Endodermal cell (in vitro differentiated cells): ENCODE data around the gene EFNA2. TPM values are rescaled to one million over a fixed set of nuclear protein-coding genes. Genes with fewer than 3 reads are reported as not detected.

Experiments
- DNase-seq: peaks from one replicate; pipeline ENCODE4 v3.0.0-alpha.2; 2017
- H3K27ac ChIP-seq: 2 replicates; pipeline ENCODE4 v1.5.1; 2013; ENCODE audit warnings: mild to moderate bottlenecking, low read depth, low read length, moderate library complexity
- H3K27me3 ChIP-seq: 2 replicates; pipeline ENCODE4 v1.6.1; 2013; ENCODE audit warnings: mild to moderate bottlenecking, low read length, moderate library complexity; ENCODE audit not compliant: insufficient read depth, control insufficient read depth, poor library complexity, severe bottlenecking
- H3K36me3 ChIP-seq: 2 replicates; pipeline ENCODE4 v1.7.0; 2013; ENCODE audit warnings: mild to moderate bottlenecking, low read length, moderate library complexity; ENCODE audit not compliant: control insufficient read depth, insufficient read depth
- H3K4me1 ChIP-seq: one replicate; pipeline ENCODE4 v1.7.0; 2013; ENCODE audit warnings: low read length; ENCODE audit not compliant: control insufficient read depth, insufficient read depth
- H3K4me3 ChIP-seq: 2 replicates; pipeline ENCODE4 v1.5.1; 2013; ENCODE audit warnings: mild to moderate bottlenecking, low read length, moderate library complexity
- H3K9ac ChIP-seq: 2 replicates; pipeline ENCODE4 v1.6.1; 2013; ENCODE audit warnings: mild to moderate bottlenecking, low read length, moderate library complexity; ENCODE audit not compliant: poor library complexity, severe bottlenecking; ENCODE audit errors: extremely low read depth
- H3K9me3 ChIP-seq: 2 replicates; pipeline ENCODE4 v1.6.1; 2013; ENCODE audit warnings: mild to moderate bottlenecking, low read length, moderate library complexity; ENCODE audit not compliant: control insufficient read depth
- H3K27ac Mint-ChIP-seq: 2 replicates; pipeline ENCODE4 v1.8.0; 2020; ENCODE audit warnings: mixed read lengths
- H3K27me3 Mint-ChIP-seq: 2 replicates; pipeline ENCODE4 v1.8.0; 2021; ENCODE audit warnings: mild to moderate bottlenecking, mixed read lengths; ENCODE audit not compliant: insufficient read depth
- H3K36me3 Mint-ChIP-seq: 2 replicates; pipeline ENCODE4 v1.8.0; 2020; ENCODE audit warnings: low read depth, mixed read lengths
- H3K4me1 Mint-ChIP-seq: 2 replicates; pipeline ENCODE4 v1.8.0; 2020; ENCODE audit warnings: mixed read lengths
- H3K4me3 Mint-ChIP-seq: 2 replicates; pipeline ENCODE4 v1.8.0; 2020; ENCODE audit warnings: mild to moderate bottlenecking, moderate library complexity, mixed read lengths
- H3K9me3 Mint-ChIP-seq: 2 replicates; pipeline ENCODE4 v1.8.0; 2020; ENCODE audit warnings: mild to moderate bottlenecking, mixed read lengths
- WGBS, 2 experiments: methylation state at CpG; one replicate each; pipeline versions ENCODE4 v1.1.5 to v1.1.7; 2013; ENCODE audit warnings: missing lambda C conversion rate in 2 of 2, mixed read lengths in 1 of 2; ENCODE audit not compliant: insufficient coverage in 1 of 2, insufficient read length in 1 of 2; 5-methylcytosine and 5-hydroxymethylcytosine counted together
- total RNA-seq, 2 donors: library from RNA; stranded (reverse); fragmentation: NEBNext Ultra II Directional in 1 of 2; extraction: Animal tissue kit (Norgen Biotek cat#: 25700) in 1 of 2; gene quantifications; 2 replicates in 1 of 2; 3 replicates in 1 of 2; pipeline ENCODE4 v1.2.1, GENCODE V29; 2021
- TF ChIP-seq, protein P1 (sequence below): fragments of 200-600 bp; sonication (generic); conservative IDR thresholded peaks from 2 replicates; pipeline ENCODE4 v1.5.0; 2021; ENCODE audit warnings: antibody characterized with exemption, mild to moderate bottlenecking

EFNA2 gene
- total RNA-seq, 2 donors from 2014 or later: 28.6 to 30.7 TPM

GRCh38 chr19:1251330-1252220 is 34.1 kb upstream of the EFNA2 start:
- no peaks in the 10 kb centered on the region for H3K4me1 Mint-ChIP-seq

DNA sequence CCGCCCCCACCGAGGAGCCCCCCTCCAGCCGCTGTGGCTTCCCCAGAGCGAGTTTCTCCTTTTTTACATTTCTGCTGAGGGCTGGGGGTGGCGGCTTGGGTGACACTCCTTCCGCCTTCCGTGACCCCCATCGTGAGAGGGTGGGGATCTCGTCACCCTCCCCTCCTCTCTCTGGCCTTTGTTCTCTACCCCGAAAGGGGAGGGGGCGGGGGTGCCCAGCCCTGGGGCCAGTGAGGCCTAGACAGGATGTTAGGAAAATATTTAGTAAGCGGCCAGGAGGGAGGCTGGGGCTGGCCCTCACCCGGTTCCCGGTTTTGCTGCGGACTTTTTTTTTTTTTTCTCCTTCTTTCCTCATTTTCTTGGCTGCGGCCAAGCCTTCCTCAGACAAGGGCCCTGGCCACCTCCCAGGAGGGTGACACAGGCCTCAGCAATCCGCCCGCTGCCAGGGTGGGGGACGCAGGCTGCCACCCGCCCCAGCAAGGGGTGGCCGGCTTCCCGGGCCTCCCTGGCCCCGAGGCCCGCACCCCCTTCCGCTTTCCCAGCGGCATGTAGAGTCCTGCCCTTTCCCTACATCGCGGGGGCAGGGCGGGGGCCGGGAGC is 33.4 kb upstream of the EFNA2 start:
- Mint-ChIP-seq H3K4me1 (peaks cover under 1% of the 10 kb centered on the region), H3K27ac (no peak overlapping the region), H3K4me3 (peak overlapping the region; percentile 87), H3K36me3 (peaks cover 40% of the 10 kb centered on the region), H3K9me3 (no peaks in the 10 kb centered on the region), H3K27me3 (no peaks in the 10 kb centered on the region)
- peaks cover 49% of the 10 kb centered on the region for H3K36me3 ChIP-seq
- DNase-seq: no peak
- peak overlapping the region; percentile 95 for H3K9ac ChIP-seq
- TF ChIP-seq, protein P1, sequence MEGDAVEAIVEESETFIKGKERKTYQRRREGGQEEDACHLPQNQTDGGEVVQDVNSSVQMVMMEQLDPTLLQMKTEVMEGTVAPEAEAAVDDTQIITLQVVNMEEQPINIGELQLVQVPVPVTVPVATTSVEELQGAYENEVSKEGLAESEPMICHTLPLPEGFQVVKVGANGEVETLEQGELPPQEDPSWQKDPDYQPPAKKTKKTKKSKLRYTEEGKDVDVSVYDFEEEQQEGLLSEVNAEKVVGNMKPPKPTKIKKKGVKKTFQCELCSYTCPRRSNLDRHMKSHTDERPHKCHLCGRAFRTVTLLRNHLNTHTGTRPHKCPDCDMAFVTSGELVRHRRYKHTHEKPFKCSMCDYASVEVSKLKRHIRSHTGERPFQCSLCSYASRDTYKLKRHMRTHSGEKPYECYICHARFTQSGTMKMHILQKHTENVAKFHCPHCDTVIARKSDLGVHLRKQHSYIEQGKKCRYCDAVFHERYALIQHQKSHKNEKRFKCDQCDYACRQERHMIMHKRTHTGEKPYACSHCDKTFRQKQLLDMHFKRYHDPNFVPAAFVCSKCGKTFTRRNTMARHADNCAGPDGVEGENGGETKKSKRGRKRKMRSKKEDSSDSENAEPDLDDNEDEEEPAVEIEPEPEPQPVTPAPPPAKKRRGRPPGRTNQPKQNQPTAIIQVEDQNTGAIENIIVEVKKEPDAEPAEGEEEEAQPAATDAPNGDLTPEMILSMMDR: no peak
- no peaks in the 10 kb centered on the region for H3K27me3 ChIP-seq
- peak overlapping the region; percentile 85 for H3K4me3 ChIP-seq
- H3K27ac ChIP-seq: peak overlapping the region; percentile 91
- H3K9me3 ChIP-seq: no peaks in the 10 kb centered on the region
- WGBS, 2 experiments: 39 to 41% methylated on average over 9 to 29 of the region's 30 CpGs
- H3K4me1 ChIP-seq: peaks cover 5% of the 10 kb centered on the region

More at GRCh38 chr19:1251330-1252220, 34.1 kb upstream of the EFNA2 start:
- H3K4me3 ChIP-seq: peak overlapping the region; percentile 85
- H3K4me1 ChIP-seq: peaks cover 5% of the 10 kb centered on the region
- peak overlapping the region; percentile 95 for H3K9ac ChIP-seq
- H3K27ac Mint-ChIP-seq: peak overlapping the region; percentile 91
- TF ChIP-seq, protein P1: no peak
- peaks cover 37% of the 10 kb centered on the region for H3K36me3 Mint-ChIP-seq
- H3K4me3 Mint-ChIP-seq: peak overlapping the region; percentile 87
- peak; percentile 71 for DNase-seq
- peaks cover 44% of the 10 kb centered on the region for H3K36me3 ChIP-seq
- WGBS, 2 experiments: 4 to 11% methylated on average over 5 to 36 of the region's 41 CpGs
- no peaks in the 10 kb centered on the region for H3K27me3 Mint-ChIP-seq
- H3K27ac ChIP-seq: peak overlapping the region; percentile 91
- H3K9me3 ChIP-seq: no peaks in the 10 kb centered on the region
- no peaks in the 10 kb centered on the region for H3K9me3 Mint-ChIP-seq
- H3K27me3 ChIP-seq: no peaks in the 10 kb centered on the region

DNA sequence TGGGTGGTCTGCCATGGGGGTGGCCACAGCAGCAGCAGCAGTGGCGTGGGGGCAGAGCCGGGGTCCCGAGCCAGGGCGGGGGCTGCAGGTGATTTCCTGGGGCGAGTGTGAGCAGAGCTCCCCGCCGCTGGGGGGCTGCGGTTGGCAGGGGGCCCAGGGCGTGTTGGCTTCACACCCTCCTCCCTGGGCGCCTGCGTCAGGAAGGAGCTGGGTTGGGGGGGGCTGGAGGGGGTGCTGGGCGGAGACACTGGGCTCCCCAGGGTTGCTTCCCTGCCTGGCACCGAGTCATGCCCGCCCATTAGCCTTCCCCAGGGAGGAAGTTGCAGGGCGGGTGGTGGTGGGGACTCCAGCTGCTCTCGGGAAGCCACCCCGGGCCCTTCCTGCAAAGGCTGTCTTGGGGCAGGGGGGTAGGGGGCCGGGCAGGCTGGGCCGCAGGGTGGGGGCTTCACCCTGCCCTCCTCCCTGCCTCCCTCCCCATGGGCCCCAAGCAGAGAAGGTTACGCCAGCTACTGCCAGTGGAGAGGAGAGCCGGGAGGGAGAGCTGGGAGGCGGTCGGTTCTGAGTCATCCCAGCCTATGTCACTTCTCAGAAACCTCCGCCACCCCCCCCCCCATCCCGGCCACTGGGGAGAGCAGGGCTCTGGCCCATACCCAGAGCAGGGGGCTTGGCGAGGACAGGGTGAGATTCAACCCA is 32.7 kb upstream of the EFNA2 start:
- Histone ChIP-seq H3K4me1 (peaks cover 5% of the 10 kb centered on the region), H3K27ac (peak overlapping the region; percentile 76), H3K36me3 (peaks cover 55% of the 10 kb centered on the region), H3K4me3 (peak overlapping the region; percentile 85), H3K9me3 (no peaks in the 10 kb centered on the region), H3K27me3 (no peaks in the 10 kb centered on the region), H3K9ac (peak overlapping the region; percentile 95)
- H3K36me3 Mint-ChIP-seq: peaks cover 46% of the 10 kb centered on the region
- peak overlapping the region; percentile 35 for H3K27ac Mint-ChIP-seq
- TF ChIP-seq, protein P1: no peak
- no peaks in the 10 kb centered on the region for H3K27me3 Mint-ChIP-seq
- WGBS, 2 experiments: 40 to 66% methylated on average over 3 to 23 of the region's 26 CpGs
- DNase-seq: peak; percentile 65
- peak overlapping the region; percentile 87 for H3K4me3 Mint-ChIP-seq
- H3K9me3 Mint-ChIP-seq: no peaks in the 10 kb centered on the region
- peaks cover 6% of the 10 kb centered on the region for H3K4me1 Mint-ChIP-seq
